BE2C (cell line): ENCODE results near the gene CFAP73.

Source experiments
- DNase-seq: peaks from one replicate; pipeline ENCODE4 v3.0.0-alpha.2; 2020
- H3K27me3 ChIP-seq: fragments of 250-450 bp; sonication (Bioruptor Pico); 2 replicates; pipeline ENCODE4 v1.5.1; 2020; ENCODE audit warnings: mild to moderate bottlenecking
- H3K36me3 ChIP-seq: fragments of 250-450 bp; sonication (Bioruptor Pico); 2 replicates; pipeline ENCODE4 v1.5.1; 2020; ENCODE audit warnings: mild to moderate bottlenecking
- H3K4me1 ChIP-seq: fragments of 250-450 bp; sonication (Bioruptor Pico); 2 replicates; pipeline ENCODE4 v1.5.1; 2020
- H3K4me3 ChIP-seq: 2 replicates; pipeline ENCODE4 v1.5.1; 2011; ENCODE audit warnings: low read depth, low read length
- H3K9me3 ChIP-seq: fragments of 250-450 bp; sonication (Bioruptor Pico); 2 replicates; pipeline ENCODE4 v1.5.1; 2020
- CTCF ChIP-seq: IDR thresholded peaks from 2 replicates; pipeline ENCODE4 v1.5.1; 2012; ENCODE audit warnings: mild to moderate bottlenecking, low read depth, low read length

Gene CFAP73

GRCh38 chr12:113186033-113186365 lies 36.5 kb downstream of the CFAP73 start:
- Histone ChIP-seq H3K4me1 (peaks cover 6% of the 10 kb centered on the region), H3K4me3 (peak overlapping the region; percentile 91), H3K36me3 (peaks cover 22% of the 10 kb centered on the region), H3K9me3 (no peaks in the 10 kb centered on the region), H3K27me3 (no peaks in the 10 kb centered on the region)
- TF ChIP-seq CTCF = no peak
- no peak for DNase-seq

- H3K27me3 ChIP-seq = no peaks in the 10 kb centered on the region
- peak overlapping the region; percentile 91 for H3K4me3 ChIP-seq
- peaks cover 11% of the 10 kb centered on the region for H3K4me1 ChIP-seq
- TF ChIP-seq CTCF = no peak
- no peaks in the 10 kb centered on the region for H3K9me3 ChIP-seq
- no peak for DNase-seq
- peaks cover 28% of the 10 kb centered on the region for H3K36me3 ChIP-seq
Measured at GRCh38 chr12:113186666-113187325, 37.3 kb downstream of the CFAP73 start.

GRCh38 chr12:113189361-113189760 lies 39.8 kb downstream of the CFAP73 start:
- no peaks in the 10 kb centered on the region for H3K9me3 ChIP-seq
- TF ChIP-seq CTCF = no peak
- no peak for DNase-seq
- peaks cover 11% of the 10 kb centered on the region for H3K4me1 ChIP-seq
- peaks cover 32% of the 10 kb centered on the region for H3K36me3 ChIP-seq
- H3K27me3 ChIP-seq = no peaks in the 10 kb centered on the region
- H3K4me3 ChIP-seq = no peak overlapping the region

- peaks cover 29% of the 10 kb centered on the region for H3K36me3 ChIP-seq
- H3K4me1 ChIP-seq = peaks cover 11% of the 10 kb centered on the region
- no peaks in the 10 kb centered on the region for H3K27me3 ChIP-seq
- no peaks in the 10 kb centered on the region for H3K9me3 ChIP-seq
- DNase-seq = peak; percentile 87
- H3K4me3 ChIP-seq = peak overlapping the region; percentile 11; the same call in 1 of the 2 replicates
- TF ChIP-seq CTCF = no peak
Measured at GRCh38 chr12:113190761-113191160, 41.2 kb downstream of the CFAP73 start.

- peak; percentile 25 for DNase-seq
- H3K4me3 ChIP-seq = peak overlapping the region; percentile 11; the same call in 1 of the 2 replicates
- peaks cover 29% of the 10 kb centered on the region for H3K36me3 ChIP-seq
- H3K4me1 ChIP-seq = peaks cover 11% of the 10 kb centered on the region
- H3K27me3 ChIP-seq = no peaks in the 10 kb centered on the region
- TF ChIP-seq CTCF = no peak
- no peaks in the 10 kb centered on the region for H3K9me3 ChIP-seq
Measured at GRCh38 chr12:113191227-113191626, 41.7 kb downstream of the CFAP73 start.

- Histone ChIP-seq H3K9me3 (no peaks in the 10 kb centered on the region), H3K4me1 (peaks cover 6% of the 10 kb centered on the region), H3K4me3 (no peak overlapping the region), H3K36me3 (peaks cover 20% of the 10 kb centered on the region), H3K27me3 (no peaks in the 10 kb centered on the region)
- no peak for TF ChIP-seq CTCF
- DNase-seq = no peak
Measured at GRCh38 chr12:113194971-113195391, 45.5 kb downstream of the CFAP73 start.
